HuH-7.5 (cell line): ENCODE measurements around the gene SORCS2.

Experiments
- DNase-seq: peaks from one replicate; pipeline ENCODE4 v3.0.0; 2011; ENCODE audit warnings: low spot score

SORCS2 gene

DNA sequence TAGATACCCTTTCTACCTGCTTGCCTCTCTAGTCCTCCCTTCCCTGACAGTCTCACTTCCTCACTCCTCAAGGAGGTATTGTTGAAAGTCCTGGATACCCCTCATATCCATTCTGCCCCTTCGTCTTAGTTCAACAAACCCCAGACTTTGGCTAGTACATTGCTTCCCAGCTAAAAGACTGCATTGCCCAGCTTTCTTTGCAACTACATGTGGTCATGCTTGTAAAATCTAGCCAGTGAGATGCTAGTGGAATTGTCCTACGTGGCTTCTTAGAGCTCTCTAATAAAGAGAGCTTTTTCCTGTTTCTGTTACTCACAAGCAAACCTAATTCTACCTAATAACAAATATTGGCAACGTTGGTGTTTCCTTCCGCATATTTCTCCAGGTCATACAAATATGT, 480.3 kb downstream of the SORCS2 start:
- DNase-seq, result no peak

DNA sequence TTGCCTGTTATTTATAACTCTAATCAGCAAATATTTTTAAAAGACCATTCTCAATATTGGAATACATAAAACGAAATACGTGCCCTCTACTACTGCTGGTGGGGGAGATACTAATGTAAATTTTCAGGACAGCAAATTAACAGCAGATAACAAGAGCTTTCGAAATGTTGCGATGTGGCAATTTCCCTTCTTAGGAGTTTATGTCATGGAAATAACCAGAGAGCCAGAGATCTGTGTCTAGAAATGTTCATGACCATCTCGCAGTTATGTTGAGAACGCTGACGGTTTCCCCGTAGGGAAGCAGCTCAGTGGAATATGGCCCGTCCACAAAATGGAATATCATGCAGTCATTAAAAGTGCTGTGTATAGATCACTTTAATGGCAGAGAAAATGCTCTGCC, 480.8 kb downstream of the SORCS2 start:
- DNase-seq, result no peak

DNA sequence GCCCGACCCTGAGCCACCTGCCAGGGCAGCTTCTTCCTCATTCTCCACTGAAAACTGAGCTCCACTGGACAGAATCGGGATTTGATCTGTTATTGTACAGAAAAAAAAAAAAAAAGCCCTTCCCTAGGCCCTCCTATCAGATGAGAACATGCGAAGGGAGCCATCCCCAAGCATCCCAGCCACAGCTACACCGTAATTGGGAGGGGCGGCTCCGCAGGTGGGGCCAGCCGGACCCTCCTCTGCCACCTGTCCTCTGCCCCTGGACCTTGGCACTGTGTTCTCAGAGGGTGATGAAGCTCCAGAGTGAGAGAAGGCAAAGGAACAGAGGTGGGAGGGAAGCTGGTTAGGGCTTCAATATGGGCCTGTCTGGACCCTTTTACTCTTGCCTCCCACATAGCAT, 482.4 kb downstream of the SORCS2 start:
- DNase-seq, result no peak

DNA sequence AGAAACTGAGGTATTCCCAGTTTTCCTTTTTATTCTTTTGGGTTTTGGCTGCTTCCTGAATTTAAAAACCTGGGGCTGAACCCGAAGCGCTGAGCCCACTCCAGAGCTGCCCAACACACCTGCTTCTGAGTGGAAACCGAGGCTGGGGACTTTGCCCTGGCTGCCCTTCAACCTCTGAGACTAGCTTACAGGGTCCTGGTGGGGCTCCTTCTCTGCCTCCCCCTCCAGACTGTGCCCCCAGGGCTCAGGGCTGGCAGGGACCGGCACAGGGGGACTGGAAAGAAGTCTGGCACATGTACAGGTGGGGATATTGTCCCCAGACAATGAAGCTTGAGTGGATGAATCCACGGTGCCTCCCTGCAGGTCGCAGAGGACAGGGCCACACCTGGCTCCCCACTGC, 482.8 kb downstream of the SORCS2 start:
- no peak for DNase-seq

DNA sequence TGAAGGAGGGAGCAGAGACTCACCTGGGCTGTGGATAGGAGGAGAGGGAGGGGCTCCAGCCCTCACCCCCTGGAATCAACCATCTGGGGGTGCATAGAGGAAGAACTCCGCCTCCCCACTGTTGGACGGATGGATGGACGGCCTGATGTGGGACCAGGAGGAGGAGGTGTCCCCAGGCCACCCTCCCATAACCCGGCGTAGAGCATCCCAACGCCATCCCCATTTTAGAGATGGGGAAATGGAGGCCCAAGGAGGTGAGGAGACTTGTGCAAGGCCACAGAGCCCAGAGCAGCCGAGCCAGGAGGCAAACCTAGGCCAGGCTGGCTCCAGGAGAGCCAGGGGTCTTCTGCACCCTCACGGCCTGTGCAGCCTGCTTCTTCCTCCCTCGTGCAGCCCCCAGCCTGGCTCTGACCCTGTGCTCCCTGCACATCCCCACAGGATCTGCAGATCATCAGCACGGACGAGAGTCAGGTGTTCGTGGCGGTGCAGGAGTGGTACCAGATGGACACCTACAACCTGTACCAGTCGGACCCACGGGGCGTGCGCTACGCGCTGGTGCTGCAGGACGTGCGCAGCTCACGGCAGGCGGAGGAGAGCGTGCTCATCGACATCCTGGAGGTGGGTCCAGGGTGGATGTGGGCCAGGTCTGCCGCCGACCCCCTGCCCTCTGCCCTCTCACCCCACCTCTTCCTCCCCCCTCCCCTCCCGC, 483.4 kb downstream of the SORCS2 start:
- DNase-seq, result no peak

DNA sequence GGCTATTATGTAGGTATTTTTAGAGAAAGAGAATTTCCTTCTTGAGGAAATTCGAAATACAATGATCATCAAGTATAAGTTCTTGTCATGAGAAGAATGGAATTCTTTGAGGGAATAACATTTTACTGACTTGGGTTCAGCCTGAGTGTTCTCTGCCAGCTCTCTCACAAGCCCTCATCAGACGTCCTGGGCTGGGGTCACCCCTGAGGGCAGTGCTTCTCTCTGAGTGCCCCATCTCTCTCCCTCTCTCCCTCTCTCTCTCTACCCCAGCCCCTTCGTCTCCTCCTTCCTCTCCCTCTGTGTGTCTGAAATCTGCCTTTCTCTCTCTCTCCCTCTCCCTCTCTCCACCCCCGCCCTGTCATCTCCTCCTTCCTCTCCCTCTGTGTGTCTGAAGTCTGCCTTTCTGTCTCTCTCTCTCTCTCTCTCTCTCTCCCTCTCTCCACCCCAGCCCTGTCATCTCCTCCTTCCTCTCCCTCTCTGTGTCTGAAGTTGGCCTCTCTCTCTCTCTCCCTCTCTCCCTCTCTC, 484.1 kb downstream of the SORCS2 start:
- no peak for DNase-seq

DNA sequence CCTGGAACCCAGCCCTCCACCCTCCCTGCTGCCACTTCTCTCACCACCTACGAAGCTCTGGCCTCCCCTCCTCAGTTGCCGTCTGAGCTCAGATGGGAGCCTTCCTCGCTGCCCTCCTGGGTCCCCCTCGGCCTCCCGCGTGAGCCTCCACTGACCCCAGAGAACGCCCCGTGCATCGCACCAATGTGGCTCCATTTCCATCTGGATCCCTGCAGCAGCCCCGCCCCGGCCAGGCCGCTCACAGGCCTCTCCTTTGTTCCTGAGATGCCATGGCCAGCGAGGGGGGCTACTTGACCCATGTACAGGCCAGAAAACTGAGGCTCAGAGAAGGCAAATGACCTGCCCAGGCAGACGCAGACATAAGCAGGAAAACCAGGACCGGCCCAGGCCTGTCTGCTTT, 484.7 kb downstream of the SORCS2 start:
- no peak for DNase-seq

DNA sequence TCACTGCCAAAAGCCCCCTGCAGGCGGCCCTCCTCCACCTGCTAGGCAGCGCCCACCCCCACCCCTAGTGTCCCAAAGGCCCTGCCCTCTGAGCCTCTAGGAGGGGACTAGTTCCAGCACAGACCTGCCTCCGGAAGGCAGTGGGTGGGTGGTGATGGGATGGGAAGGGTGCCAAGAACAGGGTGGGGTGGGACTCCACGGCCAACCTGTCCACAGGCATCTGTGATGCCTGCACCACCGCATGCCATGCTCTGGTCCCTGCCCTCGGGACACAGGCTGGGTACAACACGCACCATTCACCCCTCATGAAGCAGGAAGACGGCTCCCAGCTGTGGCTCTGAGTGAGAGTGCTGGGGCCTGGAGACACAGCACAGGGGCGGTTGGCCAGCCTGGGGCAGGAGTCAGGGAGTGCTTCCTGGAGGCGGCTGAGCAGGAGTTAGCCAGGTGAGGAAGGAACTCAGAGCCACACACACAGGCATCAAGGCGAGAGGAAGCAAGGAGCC, 485.5 kb downstream of the SORCS2 start:
- no peak for DNase-seq

DNA sequence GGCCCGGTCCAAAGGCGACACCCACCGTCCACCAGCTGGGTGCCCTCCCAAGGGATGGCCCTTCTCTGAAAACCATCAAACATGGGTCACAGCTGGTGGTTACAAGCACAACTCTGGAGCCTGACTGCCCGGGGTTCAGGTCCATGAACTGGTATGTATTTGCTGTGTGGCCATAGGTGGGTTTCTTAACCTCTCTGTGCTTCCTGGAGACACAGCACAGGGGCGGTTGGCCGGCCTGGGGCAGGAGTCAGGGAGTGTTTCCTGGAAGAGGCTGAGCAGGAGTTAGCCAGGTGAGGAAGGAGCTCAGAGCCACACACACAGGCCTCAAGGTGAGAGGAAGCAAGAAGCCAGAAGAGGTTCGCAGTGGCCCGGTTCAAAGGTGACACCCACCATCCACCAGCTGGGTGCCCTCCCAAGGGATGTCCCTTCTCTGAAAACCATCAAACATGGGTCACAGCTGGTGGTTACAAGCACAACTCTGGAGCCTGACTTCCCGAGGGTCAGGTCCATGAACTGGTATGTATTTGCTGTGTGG, 486.0 kb downstream of the SORCS2 start:
- DNase-seq, result no peak

DNA sequence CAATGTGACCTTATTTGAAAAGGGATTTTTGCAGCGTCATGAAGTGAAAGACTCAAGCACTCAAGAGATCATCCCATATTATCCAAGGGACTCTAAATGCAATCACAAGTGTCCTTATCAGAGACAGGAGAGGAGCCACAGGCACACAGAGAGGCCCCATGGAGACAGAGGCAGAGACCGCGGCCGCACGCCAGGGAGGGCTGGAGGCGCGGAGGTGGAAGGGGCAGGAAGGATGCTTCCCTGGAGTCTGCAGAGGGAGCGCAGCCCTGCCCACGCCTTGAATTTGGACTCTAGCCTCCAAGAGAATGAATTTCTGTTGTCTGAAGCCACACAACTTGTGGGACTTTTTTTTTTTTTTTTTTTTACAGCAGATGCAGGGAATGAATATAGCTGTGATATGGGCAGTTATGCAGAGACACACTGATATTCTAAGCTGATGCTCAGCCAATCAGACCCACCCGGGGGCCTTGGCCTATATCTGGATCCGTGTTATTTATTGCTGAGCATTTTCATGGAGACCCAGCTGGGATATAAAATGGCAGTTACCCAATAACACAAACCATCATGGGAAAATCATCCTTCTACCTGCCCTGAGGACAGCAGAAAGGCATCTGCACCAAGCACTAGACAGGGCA, 487.2 kb downstream of the SORCS2 start:
- DNase-seq, result no peak

DNA sequence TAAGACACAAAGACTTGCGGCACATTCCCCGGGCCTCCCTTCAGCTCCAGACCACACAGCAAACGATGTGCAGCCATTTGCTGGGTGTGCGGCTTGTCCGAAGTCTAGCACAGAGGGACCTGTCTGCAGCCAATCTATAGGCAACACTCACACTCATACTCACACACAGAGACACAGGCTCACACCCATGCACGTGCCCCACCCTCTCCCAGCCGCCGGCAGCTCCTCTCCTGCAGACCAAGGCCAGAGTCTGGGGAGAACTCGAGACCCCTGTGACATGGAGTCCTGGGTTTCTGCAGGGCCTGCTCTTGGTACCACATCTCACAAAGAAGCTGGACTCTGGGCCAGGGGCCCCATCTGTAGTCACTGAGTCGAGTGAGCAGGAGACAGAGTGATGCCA, 487.8 kb downstream of the SORCS2 start:
- DNase-seq, result no peak

DNA sequence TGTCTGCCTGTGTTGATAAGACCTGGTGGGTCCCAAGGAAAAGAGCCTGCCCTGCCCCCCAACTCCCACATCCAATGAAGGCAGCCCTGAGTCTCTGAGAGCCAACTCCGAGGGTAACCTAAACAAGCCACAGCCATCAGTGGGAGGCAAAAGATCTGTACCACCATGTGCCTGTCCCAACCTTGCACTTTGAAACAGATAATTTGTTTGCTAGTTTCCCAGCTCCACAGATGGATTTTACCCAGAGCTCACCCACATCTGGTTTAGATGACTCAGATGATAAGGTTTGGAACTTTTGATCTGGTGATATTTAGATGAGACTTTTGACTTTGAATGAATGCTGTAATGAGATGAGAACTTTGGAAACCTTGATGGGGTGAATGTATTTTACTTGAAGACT, 488.4 kb downstream of the SORCS2 start:
- DNase-seq, result no peak

DNA sequence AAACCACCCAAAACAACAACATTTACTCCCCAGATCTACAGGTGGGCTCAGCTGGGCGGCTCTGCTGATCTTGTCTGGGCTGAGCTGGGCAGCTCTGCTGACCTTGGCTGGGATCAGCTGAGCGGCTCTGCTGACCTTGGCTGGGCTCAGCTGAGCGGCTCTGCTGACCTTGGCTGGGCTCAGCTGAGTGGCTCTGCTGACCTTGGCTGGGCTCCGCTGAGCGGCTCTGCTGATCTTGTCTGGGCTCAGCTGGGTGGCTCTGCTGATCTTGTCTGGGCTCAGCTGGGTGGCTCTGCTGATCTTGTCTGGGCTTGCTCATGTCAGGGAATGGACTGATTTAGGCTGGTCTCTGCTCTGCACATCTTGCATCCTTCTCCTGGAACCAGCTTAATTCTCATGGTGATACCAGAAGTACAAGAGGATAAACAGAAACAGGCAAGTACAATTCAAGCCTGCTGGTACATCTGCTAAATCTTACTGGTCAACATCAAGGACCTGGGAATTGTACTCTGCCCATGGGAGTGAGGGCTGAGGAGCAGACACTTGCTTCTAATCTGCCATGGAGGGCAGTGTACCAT, 490.9 kb downstream of the SORCS2 start:
- DNase-seq, result no peak

DNA sequence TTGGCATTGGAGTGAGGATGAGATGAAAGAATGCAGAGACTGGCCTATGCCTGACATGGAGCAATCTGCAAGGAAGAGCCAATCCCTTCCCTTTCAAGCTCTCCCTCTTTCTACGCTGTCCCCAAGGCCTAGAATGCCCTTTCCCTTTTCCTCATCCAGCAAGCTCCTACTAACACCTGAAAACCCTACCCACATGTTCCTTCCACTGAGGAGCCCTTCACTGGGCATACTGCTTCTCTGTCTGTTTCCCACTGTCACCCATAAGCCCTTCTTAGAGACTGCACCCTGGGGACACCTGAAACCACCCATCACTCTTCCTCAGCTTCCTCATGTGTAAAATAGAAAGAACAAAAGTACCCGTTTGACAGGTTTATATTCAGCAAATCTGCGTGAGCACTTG, 492.0 kb downstream of the SORCS2 start:
- no peak for DNase-seq

DNA sequence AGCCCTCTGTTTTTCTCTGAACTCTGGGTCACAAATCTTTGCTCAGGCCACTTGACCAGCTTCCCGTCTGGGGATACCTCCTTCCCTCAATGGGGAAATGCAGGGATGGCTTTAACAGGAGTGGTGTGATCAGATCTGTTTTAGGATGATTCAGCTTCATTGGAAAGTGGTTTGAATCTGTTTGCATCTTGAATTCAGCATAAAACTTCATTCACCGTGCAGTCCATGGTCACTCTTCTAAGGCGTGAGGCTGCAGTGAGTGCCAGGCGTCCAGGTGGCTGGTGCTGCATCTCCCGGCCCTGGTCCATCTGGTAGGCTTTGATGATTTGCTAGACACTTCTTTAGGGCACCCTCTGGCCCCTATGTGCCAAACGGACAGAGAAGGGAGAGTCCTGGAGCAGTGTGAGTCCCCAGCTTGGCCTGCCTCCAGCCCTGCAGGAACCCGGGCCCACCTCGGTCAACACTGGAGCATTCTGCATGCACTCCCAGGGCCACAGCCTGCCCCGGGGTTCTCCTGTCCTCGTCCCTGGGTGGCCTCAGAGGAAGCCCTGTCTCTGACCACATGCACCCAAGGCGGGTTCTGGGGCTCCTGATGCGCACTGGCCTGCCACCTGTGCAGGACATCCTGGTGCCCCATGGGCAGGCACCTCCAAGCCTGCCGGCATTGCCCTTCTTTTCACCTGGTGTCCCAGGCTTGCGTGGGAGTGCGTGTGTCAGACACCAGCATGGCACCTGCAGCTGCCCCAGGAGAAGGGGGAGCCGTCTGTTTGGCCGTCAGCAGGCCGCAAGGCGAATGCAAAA, 493.9 kb downstream of the SORCS2 start:
- DNase-seq, result no peak

DNA sequence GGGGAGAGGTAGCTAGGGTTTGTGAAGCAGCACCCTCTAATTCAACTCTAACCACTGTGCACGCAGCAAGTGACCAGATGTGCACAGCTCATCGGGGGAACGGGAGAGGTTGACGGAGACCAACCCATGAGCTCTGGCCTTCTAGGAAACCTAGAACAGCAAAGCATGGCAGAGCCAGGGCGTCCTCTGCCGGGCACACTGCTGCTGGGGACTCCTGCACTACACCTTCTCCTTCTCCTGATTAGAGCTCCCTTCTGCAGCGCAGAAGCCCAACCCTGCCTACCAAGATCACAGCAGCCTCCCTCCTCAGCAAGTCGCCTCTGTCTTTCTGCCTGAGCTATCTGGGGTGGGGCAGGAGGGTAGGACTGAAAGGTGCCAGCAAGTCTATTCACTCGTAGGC, 494.7 kb downstream of the SORCS2 start:
- DNase-seq, result no peak

DNA sequence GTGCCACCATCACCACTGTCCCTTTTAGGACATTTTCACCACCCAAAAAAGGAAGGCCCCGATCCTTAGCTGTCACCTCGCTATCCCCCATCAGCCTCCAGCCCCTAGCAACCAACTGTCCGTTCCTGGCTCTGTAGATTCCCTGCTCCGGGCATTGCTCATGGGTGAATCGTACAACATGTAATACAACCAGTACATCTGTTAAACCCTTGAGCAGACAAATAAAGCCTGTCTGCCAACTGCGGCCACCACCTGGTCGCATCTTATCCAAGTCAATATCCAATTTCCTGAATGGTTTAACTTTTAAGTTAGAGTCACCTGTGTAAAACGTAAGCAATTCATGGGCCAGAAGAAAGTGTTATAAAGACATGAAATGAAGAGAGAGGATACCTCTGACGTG, 495.5 kb downstream of the SORCS2 start:
- no peak for DNase-seq

DNA sequence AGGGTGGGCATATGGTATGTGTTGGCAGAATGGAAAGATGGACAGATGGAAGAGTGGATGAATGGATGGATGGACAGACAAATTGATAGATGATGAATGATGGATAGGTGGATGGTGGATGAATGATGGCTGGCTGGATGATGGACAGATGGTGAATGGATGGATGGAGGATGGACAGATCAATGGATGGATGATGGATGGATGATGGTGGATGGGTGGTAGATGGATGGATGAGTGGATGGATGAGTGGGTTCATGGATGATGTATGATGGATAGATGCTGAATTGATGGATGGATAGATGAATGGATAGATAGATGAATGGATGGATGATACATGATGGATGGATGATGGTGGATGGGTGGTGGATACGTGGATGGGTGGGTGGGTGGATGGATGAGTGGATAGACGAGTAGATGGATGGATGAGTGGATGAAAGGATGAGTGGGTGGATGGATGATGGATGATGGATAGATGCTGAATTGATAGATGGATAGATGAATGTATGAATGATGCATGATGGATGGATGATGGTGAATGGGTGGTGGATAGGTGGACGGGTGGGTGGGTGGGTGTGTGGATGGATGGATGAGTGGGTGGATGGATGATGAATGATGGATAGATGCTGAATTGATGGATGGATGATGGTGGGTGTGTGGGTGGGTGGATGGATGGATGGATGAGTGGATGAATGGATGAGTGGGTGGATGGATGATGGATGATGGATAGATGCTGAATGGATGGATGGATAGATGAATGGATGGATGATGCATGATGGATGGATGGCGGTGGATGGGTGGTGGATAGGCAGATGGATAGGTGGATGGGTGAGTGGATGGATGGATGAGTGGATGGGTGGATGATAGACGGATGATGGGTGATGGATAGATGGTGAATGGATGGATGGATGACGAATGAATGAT, 497.7 kb downstream of the SORCS2 start:
- DNase-seq, result no peak

DNA sequence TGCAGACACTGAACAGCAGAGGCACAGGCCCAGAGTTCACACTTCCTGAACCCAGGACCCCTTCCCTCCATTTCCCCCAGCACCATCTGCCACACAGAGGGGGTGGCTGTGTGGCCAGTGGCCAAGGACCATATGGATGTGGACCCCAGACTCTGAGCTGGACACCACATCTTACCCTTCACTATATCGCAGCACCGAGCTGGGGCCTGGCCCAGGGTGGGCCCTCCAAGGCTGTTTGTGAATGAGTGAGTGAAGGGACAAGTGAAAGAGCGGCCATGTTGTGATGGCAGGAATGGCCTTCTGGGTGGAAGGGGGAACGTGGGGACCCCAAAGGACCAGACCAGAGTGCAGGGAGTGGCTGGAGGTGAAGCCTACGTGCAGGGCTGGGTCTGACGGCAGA, 498.7 kb downstream of the SORCS2 start:
- DNase-seq, result no peak

DNA sequence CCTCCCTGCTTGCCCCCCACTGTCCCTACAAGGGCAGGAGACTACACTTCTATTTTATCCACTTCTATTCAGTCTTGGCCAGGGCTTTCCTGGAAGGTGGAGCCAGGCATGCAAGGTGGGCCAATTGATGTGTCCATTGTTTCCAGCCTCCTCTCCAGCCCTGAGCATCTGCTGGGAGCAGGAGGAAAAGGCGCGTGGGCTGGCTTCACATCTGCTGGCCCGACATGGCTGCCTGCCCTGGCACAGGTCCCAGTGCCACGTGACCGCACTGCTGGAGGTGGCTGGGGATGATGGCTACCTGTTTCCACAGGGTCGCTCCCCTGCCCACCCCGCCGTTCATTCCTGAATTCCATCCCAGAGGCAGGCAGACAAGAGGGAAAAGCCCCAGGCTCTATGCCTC, 499.6 kb downstream of the SORCS2 start:
- no peak for DNase-seq
